MM.1S (cell line): ENCODE measurements around the gene OR2J1.

Experiments used
- CTCF ChIP-seq: fragments of 300-600 bp; sonication (generic); IDR thresholded peaks from 2 replicates; pipeline ENCODE4 v1.5.1; 2016; ENCODE audit warnings: antibody characterized with exemption, low read length, mixed read lengths
- EZH2phosphoT487 ChIP-seq: fragments of 300-600 bp; sonication (generic); IDR thresholded peaks from 2 replicates; pipeline ENCODE4 v1.6.1; 2018; ENCODE audit warnings: antibody characterized with exemption, low read length

- no peak for TF ChIP-seq CTCF
- no peak for TF ChIP-seq EZH2phosphoT487
Observed at GRCh38 chr6:29081312-29081711, 18.0 kb upstream of the OR2J1 start.
